Large intestine (tissue), 3 donors: Measurements from ENCODE around the gene MIPEP. TPM values are rescaled to one million over a fixed set of nuclear protein-coding genes. Genes with fewer than 3 reads are reported as not detected.

Experiments
- DNase-seq, 2 donors: peaks; one replicate each; pipeline versions ENCODE4 v3.0.0 to v3.0.0-alpha.2; 2013
- H3K27ac ChIP-seq: one replicate; pipeline ENCODE4 v1.5.1; 2013; ENCODE audit warnings: low read length
- H3K27me3 ChIP-seq: 2 replicates; pipeline ENCODE4 v1.6.1; 2013; ENCODE audit warnings: low read length; ENCODE audit not compliant: control insufficient read depth, insufficient read depth
- H3K36me3 ChIP-seq: 2 replicates; pipeline ENCODE4 v1.6.1; 2013; ENCODE audit warnings: low read length; ENCODE audit not compliant: control insufficient read depth, insufficient read depth
- H3K4me1 ChIP-seq: one replicate; pipeline ENCODE4 v1.6.1; 2013; ENCODE audit warnings: low read length; ENCODE audit not compliant: control insufficient read depth, insufficient read depth
- H3K4me3 ChIP-seq: one replicate; pipeline ENCODE4 v1.5.1; 2013; ENCODE audit warnings: low read length
- H3K9me3 ChIP-seq: one replicate; pipeline ENCODE4 v1.6.1; 2013; ENCODE audit warnings: mild to moderate bottlenecking, low read depth, low read length, moderate library complexity; ENCODE audit not compliant: control insufficient read depth
- WGBS: methylation state at CpG from one replicate; pipeline ENCODE4 v1.1.5; 2013; ENCODE audit warnings: low lambda C conversion rate; ENCODE audit not compliant: insufficient coverage; 5-methylcytosine and 5-hydroxymethylcytosine counted together
- polyA plus RNA-seq: library from polyadenylated mRNA; unstranded; fragments of 120-200 nt; gene quantifications from one replicate; pipeline ENCODE4 v1.2.1, GENCODE V29; 2013

Gene MIPEP
- polyA plus RNA-seq, 1 donor: 19.7 TPM

GRCh38 chr13:23801141-23801540 is 88.1 kb downstream of the MIPEP start:
- H3K27me3 ChIP-seq: no peaks in the 10 kb centered on the region
- no peak overlapping the region for H3K4me3 ChIP-seq
- no peaks in the 10 kb centered on the region for H3K9me3 ChIP-seq
- H3K4me1 ChIP-seq: no peaks in the 10 kb centered on the region
- no peak overlapping the region for H3K27ac ChIP-seq
- peaks cover 8% of the 10 kb centered on the region for H3K36me3 ChIP-seq
- WGBS: 93% methylated on average over 3 of the region's 4 CpGs
- DNase-seq: no peak

- Histone ChIP-seq H3K4me1 (no peaks in the 10 kb centered on the region), H3K27ac (no peak overlapping the region), H3K4me3 (no peak overlapping the region), H3K27me3 (no peaks in the 10 kb centered on the region), H3K9me3 (no peaks in the 10 kb centered on the region), H3K36me3 (peaks cover 6% of the 10 kb centered on the region)
- DNase-seq: no peak
- 33% methylated on average over 1 of the region's 1 CpG for WGBS
These were observed 89.3 kb downstream of the MIPEP start for GRCh38 chr13:23799945-23800344.

- peaks cover 5% of the 10 kb centered on the region for H3K36me3 ChIP-seq
- WGBS: 100% methylated on average over 2 of the region's 5 CpGs
- DNase-seq: no peak
- H3K9me3 ChIP-seq: no peaks in the 10 kb centered on the region
- H3K4me1 ChIP-seq: no peaks in the 10 kb centered on the region
- H3K27ac ChIP-seq: no peak overlapping the region
- no peak overlapping the region for H3K4me3 ChIP-seq
- H3K27me3 ChIP-seq: no peaks in the 10 kb centered on the region
These were observed 91.8 kb downstream of the MIPEP start for GRCh38 chr13:23797276-23797903.

GRCh38 chr13:23796551-23796950 is 92.6 kb downstream of the MIPEP start:
- 100% methylated on average over 1 of the region's 2 CpGs for WGBS
- no peak for DNase-seq
- Histone ChIP-seq H3K27me3 (no peaks in the 10 kb centered on the region), H3K36me3 (peaks cover 5% of the 10 kb centered on the region), H3K4me3 (no peak overlapping the region), H3K27ac (no peak overlapping the region), H3K4me1 (no peaks in the 10 kb centered on the region), H3K9me3 (no peaks in the 10 kb centered on the region)

- WGBS: 92% methylated on average over 3 of the region's 7 CpGs
- Histone ChIP-seq H3K27me3 (no peaks in the 10 kb centered on the region), H3K27ac (no peak overlapping the region)
These were observed 94.7 kb downstream of the MIPEP start for GRCh38 chr13:23794267-23795161.

GRCh38 chr13:23793711-23794110 is 95.5 kb downstream of the MIPEP start:
- WGBS: 100% methylated on average over 1 of the region's 3 CpGs
- H3K4me3 ChIP-seq: no peak overlapping the region
- H3K27ac ChIP-seq: no peak overlapping the region
- peaks cover 2% of the 10 kb centered on the region for H3K36me3 ChIP-seq
- DNase-seq: no peak
- no peaks in the 10 kb centered on the region for H3K9me3 ChIP-seq
- H3K27me3 ChIP-seq: no peaks in the 10 kb centered on the region
- H3K4me1 ChIP-seq: no peaks in the 10 kb centered on the region

More at GRCh38 chr13:23794267-23795161, 94.7 kb downstream of the MIPEP start:
- no peak overlapping the region for H3K4me3 ChIP-seq
- DNase-seq: no peak
- H3K9me3 ChIP-seq: no peaks in the 10 kb centered on the region
- peaks cover 2% of the 10 kb centered on the region for H3K36me3 ChIP-seq
- H3K4me1 ChIP-seq: no peaks in the 10 kb centered on the region

GRCh38 chr13:23792680-23793079 is 96.5 kb downstream of the MIPEP start:
- no CpG with 5 or more reads among the region's 1 CpG for WGBS
- no peak overlapping the region for H3K27ac ChIP-seq
- peaks cover 2% of the 10 kb centered on the region for H3K36me3 ChIP-seq
- no peaks in the 10 kb centered on the region for H3K9me3 ChIP-seq
- H3K4me3 ChIP-seq: no peak overlapping the region
- no peaks in the 10 kb centered on the region for H3K4me1 ChIP-seq
- H3K27me3 ChIP-seq: no peaks in the 10 kb centered on the region
- no peak for DNase-seq

GRCh38 chr13:23790577-23791170 is 98.5 kb downstream of the MIPEP start:
- Histone ChIP-seq H3K9me3 (no peaks in the 10 kb centered on the region), H3K27me3 (no peaks in the 10 kb centered on the region), H3K4me1 (no peaks in the 10 kb centered on the region), H3K27ac (no peak overlapping the region), H3K4me3 (no peak overlapping the region), H3K36me3 (no peaks in the 10 kb centered on the region)
- DNase-seq: no peak
- 100% methylated on average over 1 of the region's 2 CpGs for WGBS

- no peaks in the 10 kb centered on the region for H3K36me3 ChIP-seq
- H3K27ac ChIP-seq: no peak overlapping the region
- H3K4me1 ChIP-seq: no peaks in the 10 kb centered on the region
- H3K9me3 ChIP-seq: no peaks in the 10 kb centered on the region
- 100% methylated on average over 3 of the region's 10 CpGs for WGBS
- no peak overlapping the region for H3K4me3 ChIP-seq
- H3K27me3 ChIP-seq: no peaks in the 10 kb centered on the region
- DNase-seq: no peak
These were observed 99.4 kb downstream of the MIPEP start for GRCh38 chr13:23789576-23790346.

GRCh38 chr13:23788459-23788858 is 100.7 kb downstream of the MIPEP start:
- H3K27me3 ChIP-seq: no peaks in the 10 kb centered on the region
- H3K36me3 ChIP-seq: no peaks in the 10 kb centered on the region
- H3K4me3 ChIP-seq: no peak overlapping the region
- H3K4me1 ChIP-seq: no peaks in the 10 kb centered on the region
- no peaks in the 10 kb centered on the region for H3K9me3 ChIP-seq
- WGBS: no CpG with 5 or more reads among the region's 2 CpGs
- no peak overlapping the region for H3K27ac ChIP-seq
- DNase-seq: no peak
